ENCODE results near the gene GRIK2.
"Not testable (repeated sequence)": the region's sequence is repeated elsewhere in the genome, so short reads cannot be mapped to it uniquely, and the experiment has no call there.

The GRIK2 gene

GRCh38 chr6:101543796-101544195, 150.3 kb downstream of the GRIK2 start:
- DNase-seq, result no peak

DNA sequence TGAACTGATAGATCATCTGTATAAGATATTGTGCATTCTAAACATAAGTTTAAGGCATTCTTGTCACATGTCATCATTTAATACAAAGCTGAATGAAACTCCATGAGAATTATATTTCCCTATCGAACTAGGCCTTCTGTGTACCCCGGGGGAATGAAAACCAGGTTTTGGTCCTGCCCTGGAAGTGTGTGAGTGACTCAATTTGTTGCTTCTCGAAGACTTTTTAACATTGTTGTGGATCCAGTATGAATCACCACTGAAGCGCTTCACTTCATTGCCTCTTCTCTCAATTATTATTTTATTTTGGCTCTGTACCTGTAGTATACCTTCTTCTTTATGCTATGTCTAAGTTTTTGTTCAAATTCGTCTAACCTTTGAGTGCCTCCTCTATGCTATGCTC, 150.8 kb downstream of the GRIK2 start:
- no peak for DNase-seq

- DNase-seq, result no peak
Observed at GRCh38 chr6:101545191-101545590, 151.7 kb downstream of the GRIK2 start.

DNA sequence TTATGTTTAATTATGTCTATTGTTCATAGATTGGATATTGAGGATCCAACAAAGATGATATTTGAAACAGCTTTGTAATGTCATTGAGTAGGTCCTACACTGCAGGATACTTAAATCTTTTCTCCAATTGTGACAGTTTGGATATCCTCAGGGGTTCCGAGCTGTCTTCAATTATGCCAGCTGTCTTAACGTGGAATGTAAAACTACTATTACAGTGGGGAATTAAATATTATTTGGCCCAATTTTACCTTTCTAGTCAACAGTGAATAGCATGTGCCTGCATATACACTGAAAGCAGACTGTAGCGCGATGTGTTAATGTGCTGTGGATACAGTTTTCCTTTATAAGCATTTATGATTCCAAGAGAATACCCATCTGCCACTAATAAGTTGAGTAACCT, 156.9 kb downstream of the GRIK2 start:
- no peak for DNase-seq

- DNase-seq, result no peak
Observed at GRCh38 chr6:101554231-101554630, 160.7 kb downstream of the GRIK2 start.

- DNase-seq, result no peak
Observed at GRCh38 chr6:101558712-101559111, 165.2 kb downstream of the GRIK2 start.

- DNase-seq, result no peak
Observed at GRCh38 chr6:101572627-101573026, 179.1 kb downstream of the GRIK2 start.

GRCh38 chr6:101577091-101577490, 183.6 kb downstream of the GRIK2 start:
- DNase-seq, result no peak

DNA sequence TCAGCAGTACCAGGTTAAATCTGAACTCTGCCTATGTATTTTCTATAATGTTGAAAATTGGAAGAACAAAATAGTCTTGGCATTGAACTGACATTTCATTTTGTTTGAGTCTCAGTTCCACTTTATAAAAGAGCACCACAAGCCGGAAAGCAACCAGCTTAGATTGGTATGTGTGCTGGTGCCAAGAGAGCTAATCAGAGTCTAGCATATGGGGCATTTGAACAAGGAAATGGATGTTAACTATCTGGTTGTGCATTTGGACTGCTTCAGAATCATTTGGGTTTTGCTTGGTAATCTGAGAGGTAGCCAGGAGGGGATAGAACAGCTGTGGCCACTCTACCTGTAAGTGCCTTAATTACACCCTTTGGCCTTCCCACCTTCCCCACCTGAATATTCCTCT, 184.8 kb downstream of the GRIK2 start:
- DNase-seq, result no peak

DNA sequence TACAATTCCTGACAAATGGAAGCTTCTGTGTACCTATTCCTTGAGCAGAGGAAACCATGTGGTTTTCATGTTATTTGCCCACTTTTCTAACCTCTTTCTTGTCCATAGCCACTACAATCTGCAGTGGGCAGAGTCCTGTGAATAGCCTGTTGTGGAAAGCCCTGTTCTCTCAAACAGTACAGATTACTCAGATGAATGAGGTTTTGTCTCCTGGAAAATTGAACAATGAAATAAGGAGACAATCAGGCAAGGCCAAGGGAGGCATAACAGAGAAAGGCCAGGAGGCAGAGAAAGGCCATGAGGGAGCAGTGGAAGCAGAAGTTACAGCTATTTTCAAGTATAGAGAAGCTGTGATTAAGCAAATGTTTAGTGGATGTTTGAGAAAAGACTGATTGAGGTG, 189.3 kb downstream of the GRIK2 start:
- no peak for DNase-seq

GRCh38 chr6:101585501-101585900, 192.0 kb downstream of the GRIK2 start:
- DNase-seq, result no peak

DNA sequence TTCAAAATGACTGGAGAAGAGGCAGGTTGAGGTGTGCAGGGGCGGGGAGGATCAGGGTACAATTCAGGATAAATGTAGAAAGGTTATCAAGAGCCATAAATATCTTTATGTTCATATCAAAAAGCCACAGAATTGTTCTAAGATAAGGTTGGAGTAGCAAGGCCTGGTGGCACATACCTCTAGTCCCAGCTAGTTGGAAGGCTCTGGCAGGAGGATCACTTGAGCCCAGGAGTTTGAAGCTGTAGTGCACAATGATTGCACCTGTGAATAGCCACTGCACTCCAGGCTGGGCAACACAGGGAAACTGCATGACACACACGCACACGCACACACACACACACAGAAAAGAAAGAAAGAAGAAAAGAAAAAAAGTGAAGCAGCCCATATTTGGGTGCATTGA, 194.8 kb downstream of the GRIK2 start:
- DNase-seq, result no peak

DNA sequence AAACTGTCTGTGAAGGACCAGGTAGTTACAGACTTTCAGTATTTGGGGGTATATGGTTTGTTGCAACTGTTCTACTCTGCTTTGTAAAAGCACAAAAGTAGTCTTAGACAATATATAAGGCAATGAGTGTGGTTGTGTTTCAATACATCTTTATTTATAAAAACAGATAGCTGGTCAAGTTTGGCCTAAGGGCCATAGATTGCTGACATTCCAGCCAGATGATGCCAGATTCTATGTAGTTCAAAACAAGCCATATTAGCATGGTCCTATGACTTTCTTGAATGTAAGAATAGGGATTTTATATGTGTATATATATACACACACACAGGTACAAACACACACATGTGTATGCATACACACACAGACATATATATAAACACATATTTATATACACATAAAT, 201.8 kb downstream of the GRIK2 start:
- DNase-seq, result no peak

GRCh38 chr6:101597693-101598092, 204.2 kb downstream of the GRIK2 start:
- DNase-seq, result no peak

DNA sequence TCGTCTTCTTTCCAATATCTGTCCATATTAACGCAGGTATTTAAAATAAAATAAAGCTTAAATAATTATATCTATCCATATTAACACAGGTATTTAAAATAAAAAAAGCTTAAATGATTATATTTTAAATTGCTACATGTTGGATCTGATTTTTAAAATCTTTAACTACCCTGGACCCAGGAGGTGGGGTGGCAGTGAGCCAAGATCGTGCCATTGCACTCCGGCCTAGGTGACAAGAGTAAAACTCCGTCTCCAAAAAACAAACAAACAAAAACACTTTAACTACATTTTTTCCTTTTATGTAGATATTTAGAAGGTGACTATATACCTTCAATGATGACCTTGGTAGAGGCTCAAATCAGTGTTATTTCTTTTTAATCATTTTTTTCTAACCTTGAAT, 211.9 kb downstream of the GRIK2 start:
- DNase-seq, result no peak

- no peak for DNase-seq
Observed at GRCh38 chr6:101605874-101606273, 212.4 kb downstream of the GRIK2 start.

GRCh38 chr6:101607111-101607690, 213.7 kb downstream of the GRIK2 start:
- DNase-seq, result no peak

DNA sequence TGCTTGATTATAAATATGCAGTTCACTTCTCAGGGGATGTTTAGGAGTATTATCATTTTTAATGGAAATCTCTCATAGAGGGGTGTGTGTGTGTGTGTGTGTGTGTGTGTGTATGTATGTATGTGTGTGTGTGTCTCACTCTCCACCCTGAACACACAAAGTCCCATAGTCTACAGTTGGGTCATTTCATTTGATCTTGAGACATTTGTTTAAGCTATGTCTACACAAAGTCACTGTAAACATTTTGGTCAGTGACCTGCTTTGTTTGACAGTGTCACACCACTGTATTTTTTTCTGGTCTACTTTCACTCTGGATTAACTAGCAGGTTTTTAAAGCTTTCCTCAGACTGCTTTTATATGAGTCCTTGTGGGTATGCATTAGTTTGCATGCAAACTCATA, 215.2 kb downstream of the GRIK2 start:
- DNase-seq, result no peak

DNA sequence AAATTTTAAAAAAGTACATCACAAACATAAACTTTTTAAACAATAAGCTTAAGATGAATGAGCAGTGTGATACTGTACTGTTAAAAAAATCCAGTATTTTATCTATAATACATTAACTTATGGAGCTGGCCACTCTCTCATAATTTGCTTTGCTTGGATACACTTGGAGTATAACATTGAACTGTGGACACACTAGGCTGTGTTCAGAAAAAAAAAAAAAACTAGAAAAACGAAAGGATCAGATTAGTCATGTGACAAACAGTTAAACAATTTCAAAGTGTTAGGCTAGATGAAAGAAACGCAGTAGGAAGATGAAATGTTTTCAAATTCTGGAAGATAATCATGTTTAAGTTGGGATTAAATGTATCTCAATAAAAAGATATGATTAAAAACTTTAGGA, 220.0 kb downstream of the GRIK2 start:
- DNase-seq, result no peak

DNA sequence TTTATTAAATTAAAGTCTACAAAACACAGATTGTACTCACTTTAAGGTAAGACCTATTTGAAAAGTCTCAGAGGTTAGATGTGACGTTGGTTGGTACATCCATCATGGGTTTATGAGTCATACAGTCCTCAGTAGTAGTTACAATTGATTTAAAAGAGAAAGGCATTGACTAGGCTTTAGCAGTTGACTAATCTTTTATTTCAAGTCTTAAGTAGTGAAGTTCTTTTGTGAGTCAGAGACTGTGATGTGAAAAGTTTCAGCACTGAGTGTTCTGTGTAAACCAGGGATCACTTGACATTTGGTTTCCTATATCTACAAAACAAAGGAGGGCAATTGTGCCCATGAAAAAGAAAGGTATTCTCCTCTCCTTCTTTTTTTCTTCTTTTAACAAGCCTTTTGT, 221.3 kb downstream of the GRIK2 start:
- DNase-seq, result no peak

- peak; percentile 27 for DNase-seq
Observed at GRCh38 chr6:101626269-101626668, 232.8 kb downstream of the GRIK2 start.

- no peak for DNase-seq
Observed at GRCh38 chr6:101630941-101631340, 237.4 kb downstream of the GRIK2 start.

- DNase-seq, result no peak
Observed at GRCh38 chr6:101633081-101633480, 239.6 kb downstream of the GRIK2 start.

DNA sequence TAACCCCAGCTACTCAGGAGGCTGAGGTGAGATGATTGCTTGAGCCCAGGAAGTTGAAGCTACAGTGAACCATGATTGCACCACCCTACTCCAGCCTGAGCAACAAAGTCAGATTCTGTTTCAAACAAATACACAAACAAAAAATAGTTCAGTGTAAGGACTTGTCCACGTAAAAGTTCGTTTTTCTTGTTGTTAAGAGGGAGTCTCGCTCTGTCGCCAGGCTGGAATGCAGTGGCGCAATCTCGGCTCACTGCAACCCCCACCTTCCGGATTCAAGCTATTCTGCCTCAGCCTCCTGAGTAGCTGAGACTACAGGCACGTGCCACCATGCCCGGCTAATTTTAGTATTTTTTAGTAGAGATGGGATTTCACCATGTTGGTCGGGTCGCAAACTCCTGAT, 245.4 kb downstream of the GRIK2 start:
- DNase-seq, result not testable (repeated sequence)

- peak; percentile 2 for DNase-seq
Observed at GRCh38 chr6:101640131-101640530, 246.6 kb downstream of the GRIK2 start.

DNA sequence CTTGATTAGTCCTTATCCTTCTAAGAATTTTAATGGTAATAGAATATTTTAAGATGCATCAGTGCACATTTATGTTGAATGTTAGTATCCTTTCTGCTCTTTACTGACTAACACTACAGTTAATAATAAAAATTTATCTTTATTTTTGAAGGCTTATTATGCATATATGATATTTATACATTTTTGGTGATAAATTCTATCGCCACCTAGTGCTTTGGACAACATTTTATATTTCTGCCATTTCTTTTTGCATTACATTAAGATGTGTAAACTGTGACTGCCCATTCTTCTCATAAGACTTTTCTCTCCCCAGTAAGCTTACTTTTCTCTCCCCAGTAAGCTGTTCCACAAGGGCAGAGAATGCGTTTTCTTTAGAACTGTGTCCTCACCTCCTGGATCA, 252.3 kb downstream of the GRIK2 start:
- DNase-seq, result no peak

Data from NCI-H510A treated with DMSO at 0.1 percent for 48 hours (cell line).